Ammon's horn (tissue), 1 donor: Measurements from ENCODE around the gene CAPZA1.
"Not testable (repeated sequence)": the region's sequence is repeated elsewhere in the genome, so short reads cannot be mapped to it uniquely, and the experiment has no call there.

Experiments used
- DNase-seq: peaks from one replicate; pipeline ENCODE4 v3.0.0-alpha.2; 2016; ENCODE audit warnings: low spot score

The CAPZA1 gene

DNA sequence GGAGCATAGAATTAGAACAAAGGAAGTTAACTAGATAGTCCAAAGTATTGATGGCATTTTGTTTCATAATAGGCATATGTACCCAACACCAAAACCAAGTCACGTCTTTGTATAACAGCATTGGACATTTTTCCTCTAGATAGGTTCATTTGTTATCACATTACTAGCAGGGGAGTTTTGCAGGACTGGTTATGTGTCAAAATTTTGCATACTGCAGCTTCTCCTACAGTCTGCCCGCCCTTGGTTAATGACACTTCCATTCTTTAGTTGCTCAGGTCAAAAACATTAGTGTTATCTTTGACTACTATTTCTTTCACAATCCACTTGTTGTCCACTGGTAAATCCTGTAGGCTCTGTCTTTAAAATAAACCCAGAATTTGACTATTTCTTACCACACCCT lies 8.9 kb downstream of the CAPZA1 start:
- DNase-seq = no peak

DNA sequence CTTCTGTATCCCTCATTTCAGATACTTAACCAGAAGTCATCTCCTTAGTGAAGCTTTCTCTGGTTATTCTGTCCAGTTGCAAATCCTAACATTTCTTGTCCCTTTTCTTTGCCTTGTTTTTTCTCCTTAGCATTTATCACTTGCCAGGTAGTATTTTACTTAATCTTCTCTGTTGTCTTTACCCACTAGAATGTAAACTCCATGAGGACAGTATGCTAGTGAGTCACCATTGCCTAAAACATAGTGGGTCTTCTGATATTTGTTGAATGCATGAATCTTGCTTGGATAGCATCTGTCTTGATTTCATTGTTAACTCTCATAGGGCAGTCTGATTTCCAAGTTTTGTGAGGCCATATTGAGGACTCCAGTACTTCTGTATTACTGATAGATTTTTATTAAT lies 9.6 kb downstream of the CAPZA1 start:
- no peak for DNase-seq

GRCh38 chr1:112633628-112634027 lies 14.0 kb downstream of the CAPZA1 start:
- DNase-seq = no peak

DNA sequence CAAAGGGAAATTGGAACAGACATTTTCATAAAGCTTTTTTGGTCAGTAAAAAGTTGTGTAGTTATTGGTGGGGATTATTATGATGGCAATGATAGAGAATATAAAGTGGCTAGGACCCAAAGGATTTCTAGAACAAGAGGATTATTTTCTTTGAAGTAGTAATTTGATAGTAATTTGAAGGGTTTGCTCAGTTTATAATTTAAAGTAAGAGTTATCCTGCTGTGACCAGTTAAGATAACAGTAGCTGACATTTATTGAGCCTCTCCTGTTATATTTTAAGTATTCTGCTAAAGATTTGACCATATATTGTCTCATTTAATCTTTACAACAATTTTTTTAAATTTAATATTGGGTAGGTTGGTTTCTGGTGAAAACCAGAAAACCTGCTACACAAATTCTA lies 14.7 kb downstream of the CAPZA1 start:
- DNase-seq = no peak

DNA sequence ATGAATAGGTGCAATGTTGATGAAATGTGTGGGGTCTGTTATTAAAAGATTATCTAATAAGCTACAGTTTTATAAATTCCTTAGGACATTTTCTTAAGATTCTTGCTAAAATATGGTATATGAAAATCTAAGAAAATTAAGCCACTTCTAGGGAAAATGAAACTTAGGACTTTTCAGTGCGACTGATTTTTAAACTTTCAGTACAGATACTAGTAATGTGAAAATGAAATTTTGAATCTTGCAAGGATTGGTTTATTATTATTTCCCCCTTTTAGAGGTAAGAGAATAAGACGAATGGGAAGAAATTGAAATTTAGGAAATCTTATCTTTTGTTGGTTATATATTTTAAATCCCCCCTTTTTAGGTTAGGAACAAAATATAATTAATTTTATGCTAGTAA lies 16.4 kb downstream of the CAPZA1 start:
- DNase-seq = no peak

DNA sequence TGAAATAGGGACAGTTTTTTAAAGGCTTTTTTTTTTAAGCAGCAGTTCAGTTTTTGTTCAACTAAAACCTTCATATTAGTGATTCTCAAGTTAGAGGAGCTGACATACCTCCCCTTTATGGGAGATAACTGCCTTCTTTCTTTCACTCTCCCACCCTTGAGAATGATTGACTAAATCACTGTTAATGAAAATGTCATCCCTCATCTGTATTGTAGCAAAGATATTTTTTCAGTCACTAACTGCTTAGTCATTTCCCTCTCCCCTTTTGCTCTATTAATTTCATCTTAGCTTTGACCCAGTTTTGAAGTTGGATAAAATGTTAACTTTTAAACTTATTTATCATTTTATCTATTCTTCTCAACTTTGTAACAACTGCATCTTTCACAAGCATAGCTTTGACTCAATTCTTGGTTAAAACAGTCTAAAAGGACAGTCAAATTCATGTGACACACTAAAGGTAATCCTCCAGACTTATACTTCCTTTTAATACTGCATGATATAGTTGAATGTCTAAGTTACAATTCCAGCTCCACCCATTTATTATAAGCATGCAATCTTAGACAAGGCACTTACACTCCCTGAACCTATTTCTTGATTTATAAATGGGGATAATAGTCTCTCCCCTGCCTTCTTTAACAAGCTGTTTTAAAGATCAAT lies 17.1 kb downstream of the CAPZA1 start:
- no peak for DNase-seq

DNA sequence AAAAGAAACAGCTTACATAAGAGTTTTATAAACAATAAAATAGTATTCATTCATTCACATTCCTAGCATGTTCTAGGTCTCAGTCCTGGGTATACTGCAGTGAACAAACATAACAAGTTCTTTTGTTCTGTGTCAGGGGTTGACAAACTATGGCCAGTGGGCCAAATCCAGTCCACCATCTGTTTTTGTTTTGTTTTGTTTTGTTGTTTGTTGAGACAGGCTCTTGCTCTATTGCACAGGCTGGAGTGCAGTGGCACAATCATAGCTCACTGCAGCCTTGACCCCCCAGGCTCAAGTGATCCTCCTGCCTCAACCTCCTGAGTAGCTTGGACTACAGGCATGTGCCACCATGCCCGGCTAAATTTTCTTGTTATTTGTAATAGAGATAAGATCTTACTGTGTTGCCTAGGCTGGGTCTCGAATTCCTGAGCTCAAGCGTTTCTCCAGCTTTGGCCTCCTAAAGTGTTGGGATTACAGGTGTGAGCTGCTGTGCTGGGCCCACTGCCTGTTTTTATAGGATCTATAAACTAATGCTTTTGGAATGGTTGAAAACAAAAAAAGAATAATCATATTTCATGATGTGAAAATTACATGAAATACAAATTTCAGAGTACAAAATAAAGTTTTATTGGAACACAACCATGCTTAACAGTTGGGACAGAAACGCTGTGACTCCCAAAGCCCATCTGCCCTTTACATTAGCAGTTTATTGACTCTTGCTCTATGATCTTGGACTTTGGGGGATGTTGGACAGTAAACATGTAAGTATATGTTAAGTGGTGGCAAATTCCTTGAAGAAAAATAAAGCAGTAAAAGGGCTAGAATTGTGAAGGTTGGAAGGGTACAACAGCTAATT lies 17.9 kb downstream of the CAPZA1 start:
- DNase-seq = peak; percentile 68

- DNase-seq = no peak
Observed at GRCh38 chr1:112638110-112638428, 18.4 kb downstream of the CAPZA1 start.

GRCh38 chr1:112640437-112640836 lies 20.8 kb downstream of the CAPZA1 start:
- not testable (repeated sequence) for DNase-seq

DNA sequence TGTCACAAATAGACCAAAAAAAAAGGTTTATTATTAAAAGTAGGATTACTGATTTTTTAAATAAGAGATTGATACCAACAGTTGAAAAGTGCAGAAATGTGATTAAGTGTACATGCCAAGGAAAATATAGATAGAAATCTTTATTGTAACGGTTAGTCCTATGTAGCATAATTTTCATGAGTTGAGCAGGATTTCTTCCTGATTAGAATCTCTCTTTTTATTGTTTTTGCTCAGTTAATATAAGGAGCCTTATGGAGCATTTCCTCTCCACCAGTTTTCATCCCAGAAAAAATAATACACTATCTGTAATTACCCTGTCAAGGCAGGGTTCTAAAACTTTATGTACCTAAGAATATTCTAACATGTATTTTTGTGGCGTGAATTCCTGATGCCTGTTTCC lies 23.4 kb downstream of the CAPZA1 start:
- DNase-seq = no peak

DNA sequence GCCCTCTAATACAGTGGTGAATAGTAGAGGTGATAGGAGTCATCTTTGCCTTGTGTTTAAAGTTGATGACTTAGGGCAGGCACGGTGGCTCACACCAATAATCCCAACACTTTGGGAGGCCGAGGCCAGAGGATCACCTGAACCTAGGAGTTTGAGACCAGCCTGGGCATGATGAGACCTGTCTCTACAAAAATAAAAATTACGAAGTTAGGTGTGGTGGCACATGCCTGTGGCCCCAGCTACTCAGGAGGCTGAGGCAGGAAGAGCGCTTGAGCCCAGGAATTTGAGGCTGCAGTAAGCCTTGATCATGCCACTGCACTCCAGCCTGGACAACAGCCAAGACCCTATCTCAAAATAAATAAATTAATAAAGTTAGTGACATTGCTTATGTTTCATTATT lies 26.6 kb downstream of the CAPZA1 start:
- no peak for DNase-seq

- DNase-seq = no peak
Observed at GRCh38 chr1:112651205-112651604, 31.6 kb downstream of the CAPZA1 start.

- no peak for DNase-seq
Observed at GRCh38 chr1:112665857-112666256, 46.2 kb downstream of the CAPZA1 start.

GRCh38 chr1:112666946-112667345 lies 47.3 kb downstream of the CAPZA1 start:
- DNase-seq = no peak

DNA sequence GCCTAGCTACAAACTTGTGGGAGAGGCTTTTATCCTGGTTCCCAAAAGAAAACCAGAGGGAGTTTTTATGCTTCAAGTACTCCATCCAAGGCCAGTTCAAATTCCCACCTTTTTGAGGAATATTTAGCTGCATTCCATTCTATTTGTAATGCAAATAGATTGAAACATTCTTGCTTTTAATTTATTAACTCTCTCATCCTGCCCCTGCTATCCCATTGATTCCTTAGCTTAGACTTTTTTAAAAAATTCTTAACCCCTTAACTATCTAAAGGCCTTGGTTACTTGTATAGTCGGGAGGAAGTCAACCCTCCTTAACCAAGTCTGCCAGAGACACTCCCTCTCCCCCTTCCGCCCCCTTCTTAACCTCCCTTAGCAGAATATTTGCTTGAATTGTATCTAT lies 52.4 kb downstream of the CAPZA1 start:
- no peak for DNase-seq

DNA sequence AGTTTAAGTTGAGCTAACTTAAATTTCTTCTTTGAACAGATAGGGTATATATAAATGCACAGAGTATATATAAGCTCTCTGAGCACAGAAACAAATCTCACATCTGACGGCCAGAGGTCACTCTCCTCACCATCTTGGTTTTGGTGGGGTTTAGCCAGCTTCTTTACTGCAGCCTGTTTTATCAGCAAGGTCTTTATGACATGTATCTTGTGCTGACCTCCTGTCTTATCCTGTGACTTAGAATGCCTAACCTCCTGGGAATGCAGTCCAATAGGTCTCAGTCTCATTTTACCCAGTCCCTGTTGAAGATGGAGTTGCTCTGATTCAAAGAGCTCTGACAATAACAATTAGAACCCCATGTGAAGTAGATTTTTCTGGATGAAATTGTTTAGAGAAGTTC lies 53.2 kb downstream of the CAPZA1 start:
- DNase-seq = no peak

DNA sequence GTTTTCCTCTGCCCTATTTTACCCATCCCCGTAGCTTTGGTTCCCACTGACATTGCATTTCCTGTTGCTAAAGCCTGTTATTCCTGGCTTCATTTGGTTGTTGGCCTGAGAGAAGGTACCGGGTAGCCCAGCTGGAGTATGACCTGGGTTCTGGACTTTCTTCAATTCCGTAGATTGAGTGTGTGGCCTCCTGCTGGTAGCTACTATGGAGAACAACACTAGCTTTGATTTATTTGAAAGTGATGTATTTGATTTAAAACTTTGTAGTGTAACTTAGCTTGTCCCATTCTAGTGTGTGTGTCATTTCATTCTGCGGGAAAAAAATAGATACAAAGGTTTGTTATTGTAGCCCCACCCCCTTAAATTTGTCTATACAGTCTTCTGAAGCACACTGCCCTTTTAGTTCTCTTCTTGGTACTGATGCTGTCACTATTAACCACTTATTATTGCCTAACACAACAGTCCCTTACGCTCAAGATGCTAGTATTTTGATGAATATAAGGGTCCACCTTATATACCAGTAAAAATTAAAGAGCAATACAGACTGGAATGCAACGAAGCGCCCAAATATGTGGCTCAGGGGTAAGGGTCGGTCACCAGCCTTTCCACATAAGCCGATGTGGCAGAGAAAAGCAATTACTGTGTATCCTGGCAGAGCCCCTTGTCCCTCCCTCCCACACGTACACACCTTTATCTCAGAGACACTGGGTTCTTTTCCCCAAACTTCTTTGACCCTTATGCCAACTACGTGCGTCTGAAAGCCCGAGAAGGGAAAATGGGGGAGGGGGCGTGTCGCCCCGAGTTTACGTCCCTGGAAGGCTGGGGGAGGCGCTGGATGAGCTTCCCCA lies 54.2 kb downstream of the CAPZA1 start:
- DNase-seq = peak; percentile 47

GRCh38 chr1:112674440-112674985 lies 54.9 kb downstream of the CAPZA1 start, which contains the start of gene MOV10:
Gene MOV10 (plus strand): TSS chr1:112674659. CDS start chr1:112674913, 254 bp downstream.
- DNase-seq = peak; percentile 62

DNA sequence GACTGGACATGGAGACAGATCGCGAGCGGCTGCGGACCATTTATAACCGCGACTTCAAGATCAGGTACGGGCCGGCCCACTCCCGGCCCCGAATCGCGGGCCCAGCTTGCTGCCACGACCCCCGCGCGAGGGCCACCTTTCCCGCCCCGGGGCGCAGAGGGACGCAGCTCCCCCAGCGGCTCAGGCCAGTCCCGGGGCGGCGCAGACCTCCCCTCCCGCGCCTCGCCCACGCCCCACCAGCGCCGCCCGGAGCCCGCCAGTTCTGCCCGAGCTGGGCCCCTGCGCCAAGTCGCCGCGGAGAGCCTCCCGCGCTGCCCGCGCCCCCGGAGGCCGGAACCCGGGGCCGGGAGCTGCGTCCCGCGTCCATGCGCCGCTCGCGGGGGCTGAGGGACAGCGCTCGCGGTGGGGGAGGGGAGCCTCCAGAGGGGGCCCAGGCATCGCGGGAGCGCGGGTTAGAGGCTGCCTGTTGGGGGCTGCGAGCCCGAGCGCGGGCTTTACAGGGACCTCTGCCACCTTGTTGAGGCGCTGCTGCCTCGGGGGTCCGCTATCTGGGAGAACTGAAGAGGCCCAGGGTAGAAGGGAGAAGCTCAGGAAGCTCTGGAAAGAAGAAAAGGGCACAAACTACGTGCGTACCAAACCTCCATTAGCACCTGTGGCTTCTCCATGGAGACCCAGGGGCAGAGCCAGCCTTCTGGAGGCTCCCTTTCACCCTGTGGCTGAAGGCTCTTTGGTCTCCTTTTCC lies 55.5 kb downstream of the CAPZA1 start:
- DNase-seq = peak; percentile 60

GRCh38 chr1:112675728-112676381 lies 56.2 kb downstream of the CAPZA1 start:
- DNase-seq = no peak

DNA sequence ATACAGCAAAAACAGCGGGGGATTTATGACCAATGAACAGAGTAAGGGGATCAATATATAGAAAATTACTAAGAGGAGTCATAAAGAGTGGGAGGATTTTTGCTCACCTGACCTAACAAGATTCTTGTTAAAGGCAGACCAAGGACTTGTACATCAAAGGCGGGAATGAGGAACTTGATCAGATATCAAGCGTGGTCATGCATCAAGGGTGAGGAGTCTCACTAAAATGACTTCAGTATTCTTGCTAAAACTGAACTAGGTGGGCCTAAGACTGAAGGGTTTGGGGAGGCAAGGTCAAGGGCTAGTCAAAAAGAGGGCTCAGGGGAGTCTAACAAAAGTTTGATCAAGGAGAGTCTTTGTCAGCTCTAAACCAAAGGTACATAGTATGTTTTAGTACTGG lies 56.9 kb downstream of the CAPZA1 start:
- no peak for DNase-seq
